HG02610 (cell line): ENCODE results near the gene MEIS2.

ENCODE experiments used
- ATAC-seq: cut with Tn5 transposase; IDR thresholded peaks from one replicate; pipeline ENCODE4 v1.9.1; 2021; ENCODE audit warnings: mild to moderate bottlenecking, moderate library complexity; ENCODE audit not compliant: unreplicated experiment

Gene MEIS2

GRCh38 chr15:37041836-37042235, 58.5 kb downstream of the MEIS2 start:
- no peak for ATAC-seq

- no peak for ATAC-seq
These were observed 59.3 kb downstream of the MEIS2 start for GRCh38 chr15:37041042-37041441.

GRCh38 chr15:37040072-37040742, 60.1 kb downstream of the MEIS2 start:
- no peak for ATAC-seq

- ATAC-seq, result no peak
These were observed 61.6 kb downstream of the MEIS2 start for GRCh38 chr15:37038716-37039106.

- no peak for ATAC-seq
These were observed 62.3 kb downstream of the MEIS2 start for GRCh38 chr15:37037850-37038715.

- no peak for ATAC-seq
These were observed 63.2 kb downstream of the MEIS2 start for GRCh38 chr15:37037071-37037655.

GRCh38 chr15:37034835-37035748, 65.3 kb downstream of the MEIS2 start:
- no peak for ATAC-seq

GRCh38 chr15:37034392-37034791, 66.0 kb downstream of the MEIS2 start:
- no peak for ATAC-seq

GRCh38 chr15:37032091-37032775, 68.1 kb downstream of the MEIS2 start:
- no peak for ATAC-seq

- ATAC-seq, result no peak
These were observed 69.2 kb downstream of the MEIS2 start for GRCh38 chr15:37031198-37031597.

GRCh38 chr15:37028625-37029296, 71.6 kb downstream of the MEIS2 start:
- no peak for ATAC-seq

- no peak for ATAC-seq
These were observed 79.5 kb downstream of the MEIS2 start for GRCh38 chr15:37020852-37021251.

- no peak for ATAC-seq
These were observed 80.6 kb downstream of the MEIS2 start for GRCh38 chr15:37019479-37020433.

GRCh38 chr15:37017031-37017625, 83.2 kb downstream of the MEIS2 start:
- no peak for ATAC-seq

GRCh38 chr15:37016231-37016630, 84.1 kb downstream of the MEIS2 start:
- ATAC-seq, result no peak

- ATAC-seq, result no peak
These were observed 84.9 kb downstream of the MEIS2 start for GRCh38 chr15:37015451-37015850.

- no peak for ATAC-seq
These were observed 85.3 kb downstream of the MEIS2 start for GRCh38 chr15:37015035-37015434.

GRCh38 chr15:37014566-37014965, 85.8 kb downstream of the MEIS2 start:
- ATAC-seq, result no peak
